HG03103 (cell line): ENCODE measurements around the gene SCYGR2.

Experiments used
- ATAC-seq: cut with Tn5 transposase; IDR thresholded peaks from one replicate; pipeline ENCODE4 v1.9.1; 2021; ENCODE audit warnings: low read depth; ENCODE audit not compliant: unreplicated experiment

Gene SCYGR2

DNA sequence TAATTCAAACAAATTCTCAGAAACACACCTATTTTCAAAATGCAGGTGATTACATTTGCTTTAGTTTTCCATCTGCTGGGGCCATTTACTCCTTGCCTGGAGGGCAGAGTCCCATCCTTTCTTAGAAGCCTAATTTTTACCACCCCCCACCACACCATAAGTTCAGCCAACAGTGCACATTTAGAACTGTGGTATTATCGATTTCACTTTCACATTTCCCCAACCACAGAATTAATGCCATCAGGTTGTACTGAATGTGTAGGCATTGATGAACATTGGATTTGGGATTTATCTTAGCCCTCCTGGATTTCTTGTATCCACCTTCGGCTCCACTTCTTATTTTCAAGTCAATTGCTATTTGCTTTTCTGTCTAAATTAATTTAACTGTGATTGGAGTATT lies 11.4 kb downstream of the SCYGR2 start:
- ATAC-seq = no peak

DNA sequence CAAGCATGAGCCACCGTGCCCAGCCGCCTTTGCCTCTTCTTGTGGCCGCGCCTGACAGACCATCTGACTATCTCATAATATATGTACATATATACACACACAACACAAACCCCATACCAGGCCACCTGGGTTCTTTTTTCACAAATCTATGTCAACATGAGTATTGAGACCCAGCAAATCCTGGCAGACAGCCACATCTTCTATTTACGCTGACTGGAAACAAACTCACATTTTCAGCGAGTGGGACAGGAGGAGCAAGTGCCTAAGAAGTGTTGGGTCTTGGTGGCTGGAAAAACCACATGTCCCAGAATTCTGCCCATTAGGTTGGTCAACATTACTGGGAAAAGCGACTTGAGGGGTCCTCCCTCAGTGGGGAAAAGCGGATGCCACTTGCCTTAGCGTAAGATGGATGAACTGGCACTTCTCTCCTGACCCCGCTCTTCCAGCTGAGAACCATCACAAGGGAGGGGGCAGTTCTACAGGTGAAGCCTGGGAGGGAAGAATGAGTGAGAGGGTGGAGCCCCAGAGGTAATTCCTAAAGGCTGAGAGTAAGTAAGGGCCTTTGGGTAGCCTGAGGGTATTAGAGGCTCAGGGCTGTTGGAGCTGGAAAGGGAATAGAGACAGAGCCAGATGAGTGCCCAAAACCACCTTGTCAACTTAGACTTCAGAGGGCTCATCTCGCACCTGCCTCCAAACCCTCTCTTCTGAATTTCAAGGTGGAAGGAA lies 14.0 kb downstream of the SCYGR2 start:
- ATAC-seq = no peak

DNA sequence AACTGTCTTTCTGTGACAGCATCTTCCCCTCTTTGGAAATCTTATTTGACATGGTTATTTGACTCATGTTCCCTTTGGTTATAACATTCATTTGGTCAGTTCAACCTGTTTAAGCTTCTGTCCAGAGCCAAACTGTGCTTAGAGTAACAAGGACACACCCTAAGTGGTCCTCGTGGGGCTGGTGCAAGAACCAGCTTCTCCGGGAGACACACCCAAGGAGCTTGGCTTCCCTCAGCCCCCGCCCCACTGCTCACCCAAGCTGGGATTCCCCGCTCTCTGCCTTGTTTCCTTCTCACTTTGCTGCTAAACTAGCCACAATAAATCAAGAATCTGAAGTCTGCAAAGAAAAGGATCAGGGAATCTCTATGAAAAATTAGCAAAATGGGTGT lies 14.6 kb downstream of the SCYGR2 start:
- ATAC-seq = no peak

DNA sequence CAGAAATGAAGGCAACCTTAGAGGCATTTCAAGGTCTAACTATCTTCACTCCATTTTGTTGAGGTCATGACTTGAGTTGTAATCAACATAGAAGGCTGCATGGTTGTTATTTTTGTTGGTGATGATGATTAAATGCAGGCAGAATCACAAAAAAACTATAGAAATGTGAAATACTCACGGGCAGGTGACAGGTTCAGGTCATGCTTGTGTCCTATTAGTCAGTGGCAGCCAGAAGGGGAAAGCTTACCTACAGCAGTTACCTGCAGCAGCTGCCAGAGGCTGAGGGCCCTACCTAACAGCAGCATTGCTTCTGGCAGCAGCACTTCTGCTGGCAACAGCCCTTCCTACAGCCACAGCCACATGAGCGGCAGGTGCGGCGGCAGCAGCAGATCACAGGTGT lies 15.6 kb downstream of the SCYGR2 start:
- ATAC-seq = no peak

DNA sequence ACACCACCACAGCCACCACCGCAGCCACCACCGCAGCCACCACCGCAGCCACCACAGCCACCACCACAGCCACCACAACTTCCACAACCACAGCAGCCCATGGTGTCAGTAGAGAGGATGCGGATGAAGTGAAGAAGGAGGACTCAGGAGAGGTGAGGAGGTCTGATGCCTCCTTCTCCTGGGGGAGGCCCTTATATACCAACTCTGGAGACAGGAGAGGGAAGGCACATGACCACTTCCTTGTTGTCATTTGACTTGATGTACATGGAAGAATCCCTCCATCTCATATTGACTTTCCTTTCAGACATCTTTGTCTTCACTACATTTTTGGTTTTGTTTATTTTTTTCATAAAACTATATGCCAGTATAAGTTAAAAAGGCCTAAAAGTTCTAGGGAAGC lies 16.0 kb downstream of the SCYGR2 start, which contains the start of gene SCYGR3:
SCYGR3 (minus strand) TSS at position 101 of the 400 bp plus-strand sequence; CDS start at position 101, 0 bp downstream.
- ATAC-seq = no peak

DNA sequence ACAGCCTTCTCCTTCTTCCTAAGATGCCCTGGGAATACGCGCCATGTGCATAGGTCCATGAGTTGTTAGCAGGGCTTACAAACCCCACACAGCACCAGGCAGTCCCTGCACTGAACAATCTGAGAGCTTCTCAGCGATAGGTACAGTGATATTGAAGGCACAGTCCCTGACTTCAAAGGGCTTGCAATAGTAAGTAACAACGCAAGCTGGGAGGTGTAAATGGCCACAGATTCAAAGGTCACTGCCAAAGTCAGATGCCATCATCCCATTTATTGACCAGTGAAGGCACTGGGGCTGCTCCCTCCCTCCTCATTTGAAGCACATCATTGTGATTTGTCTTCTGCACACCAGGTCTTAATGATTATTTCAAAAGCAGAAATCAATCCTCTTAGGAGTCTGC lies 16.5 kb downstream of the SCYGR2 start:
- ATAC-seq = no peak

DNA sequence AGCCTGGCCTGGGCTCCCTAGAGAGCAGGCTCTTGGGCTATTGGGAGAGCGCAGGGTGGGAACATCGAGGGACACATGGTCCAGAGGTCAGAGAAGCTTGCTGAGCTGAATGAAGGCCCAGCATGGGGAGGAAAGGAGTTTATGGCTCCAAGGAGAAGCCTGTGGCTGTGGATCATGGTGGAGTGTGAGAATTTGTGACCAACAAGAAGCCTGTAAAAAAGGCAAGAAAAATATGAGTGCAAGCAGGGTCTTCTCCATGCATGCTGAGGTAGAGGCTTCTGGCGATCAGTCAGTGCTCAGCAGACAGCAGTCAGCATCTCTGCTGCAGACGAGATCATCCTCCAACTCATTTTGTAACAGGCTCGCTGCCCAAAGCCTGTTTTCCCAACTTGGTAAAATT lies 17.2 kb downstream of the SCYGR2 start:
- no peak for ATAC-seq

DNA sequence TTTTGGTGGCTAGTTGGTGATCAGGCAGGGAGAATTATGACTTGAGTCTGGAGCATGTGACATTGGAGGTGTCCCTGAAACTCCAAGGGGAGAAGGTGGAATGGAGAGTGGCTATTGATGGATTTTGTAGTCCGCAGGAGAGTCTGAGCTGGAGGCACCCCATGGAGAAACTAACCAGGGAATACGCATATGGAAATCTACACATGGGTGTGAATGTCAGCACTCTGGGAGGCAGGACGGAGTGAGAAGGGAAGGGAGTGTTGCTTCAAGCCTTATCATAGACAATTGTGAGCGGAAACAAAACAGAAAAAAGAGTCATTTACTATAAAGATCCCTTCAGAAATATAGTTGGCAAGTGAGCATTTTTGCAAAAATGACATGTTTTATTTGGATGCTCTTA lies 17.9 kb downstream of the SCYGR2 start:
- no peak for ATAC-seq

DNA sequence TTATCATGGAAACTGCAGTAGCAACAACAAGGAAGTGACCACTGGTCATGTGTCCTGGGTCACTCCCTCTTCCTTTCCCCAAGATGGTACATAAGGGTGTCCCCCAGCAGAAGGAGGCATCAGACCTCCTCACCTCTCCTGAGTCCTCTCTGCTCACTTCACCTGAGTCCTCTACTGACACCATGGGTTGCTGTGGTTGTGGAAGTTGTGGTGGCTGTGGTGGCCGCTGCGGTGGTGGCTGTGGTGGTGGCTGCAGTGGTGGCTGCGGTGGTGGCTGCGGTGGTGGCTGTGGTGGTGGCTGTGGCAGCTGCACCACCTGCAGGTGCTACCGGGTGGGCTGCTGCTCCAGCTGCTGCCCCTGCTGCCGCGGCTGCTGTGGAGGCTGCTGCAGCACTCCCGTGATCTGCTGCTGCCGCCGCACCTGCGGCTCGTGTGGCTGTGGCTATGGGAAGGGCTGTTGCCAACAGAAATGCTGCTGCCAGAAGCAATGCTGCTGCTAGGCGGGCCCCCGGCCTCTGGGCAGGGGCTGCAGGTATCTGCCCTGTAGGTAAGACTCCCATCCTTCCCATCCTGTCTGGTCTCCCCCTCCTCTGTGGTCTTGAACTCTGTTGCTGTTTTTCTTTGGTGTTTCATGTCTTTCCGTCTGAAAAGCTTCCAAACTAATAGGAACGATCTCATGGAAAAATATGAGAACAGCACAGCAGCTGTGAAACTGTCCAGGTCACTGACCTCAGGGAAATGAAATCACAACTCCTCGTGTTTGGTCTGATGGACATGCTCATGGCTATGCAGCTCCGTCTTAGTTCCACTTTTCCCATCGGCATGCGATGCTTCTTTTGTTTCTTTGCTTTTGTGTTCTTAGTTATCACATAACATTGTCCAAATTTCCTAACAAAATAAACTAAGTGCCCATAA lies 18.9 kb downstream of the SCYGR2 start, which contains the start of gene SCYGR4:
SCYGR4 (plus strand) TSS at position 183 of the 915 bp plus-strand sequence; CDS start at position 183, 0 bp downstream.
- no peak for ATAC-seq

DNA sequence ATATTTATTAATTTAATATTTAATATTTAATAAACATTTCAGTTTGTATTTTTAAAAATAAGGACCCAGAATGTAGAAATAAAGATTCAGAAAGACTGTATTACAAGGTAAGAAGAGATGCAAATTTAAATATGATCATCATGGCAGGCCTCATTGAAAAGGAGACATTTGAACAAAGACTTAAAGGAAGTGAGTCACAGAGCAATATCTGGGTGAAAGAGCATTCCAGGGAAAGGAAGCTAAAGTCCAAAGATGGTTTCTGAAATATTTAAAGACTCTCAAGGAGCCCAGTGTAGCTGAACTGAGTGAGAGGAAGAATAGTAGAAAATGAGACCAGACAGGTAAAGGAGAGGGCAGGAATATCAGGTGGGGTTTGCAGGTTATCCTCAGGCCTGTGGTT lies 24.5 kb downstream of the SCYGR2 start:
- no peak for ATAC-seq

DNA sequence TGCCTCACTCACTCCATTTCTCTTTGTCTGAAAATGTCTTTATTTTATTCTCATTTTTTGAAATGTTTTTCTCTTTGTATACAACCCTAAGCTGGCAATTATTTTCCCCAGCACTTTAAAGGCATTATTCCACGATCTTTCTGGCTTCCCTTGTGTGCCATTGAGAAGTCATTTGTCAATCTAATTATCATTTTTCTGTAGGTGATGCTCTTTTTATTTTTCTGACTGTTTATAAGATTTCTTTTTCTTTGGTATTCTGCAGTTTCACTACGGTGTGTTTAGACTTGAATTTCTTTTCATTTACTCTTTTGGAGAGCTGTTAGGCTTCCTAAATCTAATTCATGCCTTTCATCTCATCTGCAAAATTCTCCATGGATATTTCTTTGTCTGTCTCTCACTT lies 26.7 kb downstream of the SCYGR2 start:
- no peak for ATAC-seq

DNA sequence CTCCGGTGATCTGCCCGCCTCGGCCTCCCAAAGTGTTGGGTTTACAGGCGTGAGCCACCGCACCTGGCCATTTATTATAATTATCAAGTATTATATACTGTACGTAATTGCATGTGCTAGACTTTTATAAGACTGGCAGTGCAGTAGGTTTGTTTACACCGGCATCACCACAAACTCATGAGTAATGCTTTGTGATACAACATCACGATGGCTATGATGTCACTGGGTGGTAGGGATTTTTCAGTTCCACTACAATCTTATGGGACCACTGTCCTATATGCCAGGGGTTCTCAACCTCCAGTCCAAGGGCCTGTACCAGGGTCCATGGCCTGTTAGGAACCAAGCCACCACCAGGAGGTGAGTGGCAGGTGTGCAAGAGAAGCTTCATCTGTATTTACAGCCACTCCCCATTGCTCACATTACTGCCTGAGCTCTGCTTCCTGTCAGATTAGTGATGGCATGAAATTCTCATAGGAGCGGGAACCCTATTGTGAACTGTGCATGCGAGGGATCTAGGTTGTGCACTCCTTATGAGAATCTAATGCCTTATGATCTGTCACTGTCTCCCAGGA lies 28.0 kb downstream of the SCYGR2 start:
- no peak for ATAC-seq

DNA sequence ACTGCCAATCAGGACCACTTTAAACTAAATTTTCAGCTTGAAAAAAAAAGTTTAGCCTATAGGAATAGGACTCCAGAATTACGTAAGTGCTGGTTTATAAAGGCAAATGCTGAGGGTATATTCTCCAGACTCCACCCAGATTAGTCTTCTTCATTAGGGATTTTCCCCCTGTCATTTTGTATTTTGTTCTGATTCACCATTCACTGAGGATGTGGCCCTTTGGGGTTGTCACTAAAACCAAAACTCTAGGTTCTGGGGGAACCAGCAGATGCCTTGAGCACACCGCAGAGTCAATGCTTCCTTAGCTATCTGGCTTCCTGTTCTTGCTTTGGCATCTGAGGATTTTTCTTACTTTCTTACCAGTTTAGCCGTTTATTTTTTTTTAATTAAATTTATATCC lies 29.1 kb downstream of the SCYGR2 start:
- peak; percentile 93 for ATAC-seq

DNA sequence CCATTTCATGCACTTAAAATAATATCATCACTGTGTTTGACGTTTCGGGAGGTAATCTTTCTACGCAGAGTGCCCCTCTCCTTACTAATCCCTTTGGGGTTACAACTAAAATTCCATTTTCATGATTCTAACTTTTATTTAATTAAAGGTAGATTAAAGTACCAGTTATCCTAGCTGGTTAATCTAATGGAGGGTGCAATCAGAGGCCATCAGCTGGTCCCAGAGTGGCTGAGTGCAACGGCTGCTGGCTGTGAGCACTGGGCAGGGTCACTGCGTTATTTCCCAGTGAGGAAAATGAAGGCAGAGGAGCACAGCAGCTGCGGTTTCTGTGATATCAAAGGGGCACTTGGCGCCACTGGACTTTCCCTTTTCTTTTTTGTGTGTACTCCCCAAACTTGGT lies 30.7 kb downstream of the SCYGR2 start:
- no peak for ATAC-seq

DNA sequence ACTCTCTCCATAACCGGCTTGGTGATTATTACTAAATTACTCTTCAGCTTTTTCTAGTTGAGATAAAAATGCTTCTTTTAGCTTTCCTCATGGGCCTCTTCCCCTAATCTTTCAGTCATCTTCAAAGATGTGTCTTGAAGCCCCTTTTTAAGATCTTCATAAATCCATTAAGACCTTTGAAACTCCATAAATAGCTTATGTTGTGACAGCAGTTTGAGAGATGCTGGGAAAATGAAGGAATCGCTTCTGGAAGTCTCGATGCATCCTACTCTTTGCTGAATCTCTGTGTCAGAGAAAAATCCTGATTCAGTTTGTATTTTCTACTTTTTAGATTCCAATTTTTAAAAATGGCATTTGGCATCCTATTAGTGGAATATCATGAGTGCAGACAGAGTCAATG lies 31.6 kb downstream of the SCYGR2 start:
- no peak for ATAC-seq

DNA sequence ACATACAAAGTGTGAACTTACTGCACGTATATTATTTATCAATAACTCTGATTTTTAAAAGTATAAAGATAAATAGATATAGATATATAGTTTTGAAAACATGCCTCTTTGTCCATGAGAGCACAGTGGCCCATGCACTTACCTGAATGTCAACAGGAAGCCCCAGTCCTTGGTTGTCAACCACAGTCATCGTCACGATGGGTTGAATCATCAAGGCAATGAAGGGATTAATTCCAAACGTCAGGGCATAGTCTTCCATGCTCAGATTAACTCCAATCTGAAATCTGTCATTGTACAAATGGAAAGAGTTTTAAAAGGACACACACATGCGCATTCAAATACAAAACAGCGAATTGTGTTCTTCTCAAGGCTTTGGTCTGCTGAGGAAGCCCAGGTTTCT lies 34.1 kb downstream of the SCYGR2 start:
- no peak for ATAC-seq

DNA sequence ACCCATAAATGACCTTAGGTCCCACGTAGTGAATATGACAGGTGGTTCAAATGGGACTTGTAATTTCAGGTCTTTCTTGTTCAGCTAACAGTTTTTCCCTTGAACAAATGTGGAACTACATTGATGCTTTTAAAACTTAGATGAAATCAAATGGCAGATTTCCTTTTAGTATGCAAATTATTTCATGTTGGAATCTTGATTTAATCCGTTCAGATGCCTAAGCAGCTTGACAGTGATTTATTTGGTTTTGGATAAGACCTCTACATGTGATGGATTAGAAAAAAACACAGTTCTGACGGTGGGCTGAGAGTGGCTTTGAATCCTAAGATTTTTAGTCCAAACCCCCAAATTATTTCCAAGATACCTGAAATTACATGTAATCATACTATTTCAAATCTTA lies 35.5 kb downstream of the SCYGR2 start:
- no peak for ATAC-seq

DNA sequence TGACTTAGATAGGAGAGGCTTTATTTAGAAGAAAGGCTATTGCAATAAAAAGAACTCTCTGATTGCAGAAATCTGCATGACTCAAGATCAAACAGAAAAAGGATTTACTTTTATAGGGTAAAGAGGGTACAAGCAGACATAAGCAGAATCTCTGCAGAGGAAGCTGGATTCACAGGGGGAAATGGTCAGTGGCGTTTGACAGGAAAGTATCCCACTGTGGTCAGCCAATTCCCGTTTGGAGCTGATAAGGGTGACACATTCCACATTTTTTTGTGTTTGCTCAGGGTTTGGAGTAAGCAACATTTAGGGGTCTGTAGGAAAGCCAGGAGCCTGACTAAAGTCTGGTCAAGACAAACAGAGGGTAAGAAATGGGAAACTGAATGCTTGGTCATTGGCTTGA lies 44.0 kb downstream of the SCYGR2 start:
- ATAC-seq = no peak

DNA sequence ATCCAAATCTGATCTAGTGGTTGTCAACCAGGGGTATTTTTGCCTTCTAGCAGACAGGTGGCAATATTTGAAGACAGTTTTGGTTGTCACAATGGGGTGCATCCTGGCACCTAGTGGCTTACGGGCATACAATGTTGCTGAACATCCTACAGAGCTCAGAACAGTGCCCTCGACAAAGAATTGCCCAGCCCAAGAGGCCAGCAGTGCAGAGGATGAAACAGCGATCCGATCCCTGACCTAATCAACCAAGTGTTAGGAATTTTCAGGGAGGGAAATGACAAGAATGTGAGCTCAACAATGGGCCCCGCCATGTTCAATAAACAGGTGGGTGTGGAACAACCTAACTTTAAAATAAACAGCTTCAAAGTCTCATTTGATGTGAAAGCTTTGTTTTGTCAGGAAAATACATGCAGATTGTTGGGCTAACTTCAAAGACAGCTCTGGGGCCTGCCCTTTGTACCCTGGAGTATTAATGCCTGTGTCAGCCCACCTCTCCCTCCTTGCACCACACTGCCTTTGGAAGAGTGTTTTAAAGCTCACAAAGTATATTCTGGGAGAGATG lies 45.4 kb downstream of the SCYGR2 start:
- no peak for ATAC-seq
